Measurements from ENCODE around the gene DBF4.
A peak's percentile ranks its signal among the peaks of the same experiment; 100 is the strongest.
"Not testable (repeated sequence)": the region's sequence is repeated elsewhere in the genome, so short reads cannot be mapped to it uniquely, and the experiment has no call there.

DBF4 gene, protein sequence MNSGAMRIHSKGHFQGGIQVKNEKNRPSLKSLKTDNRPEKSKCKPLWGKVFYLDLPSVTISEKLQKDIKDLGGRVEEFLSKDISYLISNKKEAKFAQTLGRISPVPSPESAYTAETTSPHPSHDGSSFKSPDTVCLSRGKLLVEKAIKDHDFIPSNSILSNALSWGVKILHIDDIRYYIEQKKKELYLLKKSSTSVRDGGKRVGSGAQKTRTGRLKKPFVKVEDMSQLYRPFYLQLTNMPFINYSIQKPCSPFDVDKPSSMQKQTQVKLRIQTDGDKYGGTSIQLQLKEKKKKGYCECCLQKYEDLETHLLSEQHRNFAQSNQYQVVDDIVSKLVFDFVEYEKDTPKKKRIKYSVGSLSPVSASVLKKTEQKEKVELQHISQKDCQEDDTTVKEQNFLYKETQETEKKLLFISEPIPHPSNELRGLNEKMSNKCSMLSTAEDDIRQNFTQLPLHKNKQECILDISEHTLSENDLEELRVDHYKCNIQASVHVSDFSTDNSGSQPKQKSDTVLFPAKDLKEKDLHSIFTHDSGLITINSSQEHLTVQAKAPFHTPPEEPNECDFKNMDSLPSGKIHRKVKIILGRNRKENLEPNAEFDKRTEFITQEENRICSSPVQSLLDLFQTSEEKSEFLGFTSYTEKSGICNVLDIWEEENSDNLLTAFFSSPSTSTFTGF

GRCh38 chr7:87876040-87876868 lies at the start of gene DBF4, which contains the start of gene SLC25A40:
DBF4 (plus strand) TSS chr7:87876493; CDS start chr7:87876733, 240 bp downstream.
SLC25A40 (minus strand) TSS chr7:87876360; CDS start chr7:87858727, 17,633 bp downstream.
- peak; percentile 99 for DNase-seq (ENCODE audit: low spot score)

- not testable (repeated sequence) for DNase-seq (ENCODE audit: low spot score)
Observed at GRCh38 chr7:87828383-87828782, 47.9 kb upstream of the DBF4 start.

DNA sequence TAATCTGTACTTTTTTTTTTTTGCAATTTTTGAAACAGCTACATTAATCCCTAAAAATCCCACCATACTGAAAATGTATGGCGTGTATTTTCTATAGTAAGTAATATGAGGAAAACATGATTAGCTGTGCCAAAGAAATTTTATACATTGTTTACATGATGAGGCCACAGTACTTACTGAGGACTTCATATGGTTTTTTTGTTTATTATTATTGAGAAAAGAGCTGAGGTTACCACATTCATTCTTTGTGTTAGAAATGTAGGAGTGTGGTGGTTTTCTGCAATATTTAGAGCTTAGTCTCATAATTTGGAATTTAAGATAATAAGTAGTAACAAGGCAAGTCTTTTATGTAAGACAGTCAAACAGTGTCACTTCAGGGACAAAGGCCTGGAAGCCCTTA lies 45.2 kb upstream of the DBF4 start:
- no peak for DNase-seq (ENCODE audit: low spot score)

- no peak for DNase-seq (ENCODE audit: low spot score)
Observed at GRCh38 chr7:87833130-87833529, 43.2 kb upstream of the DBF4 start.

DNA sequence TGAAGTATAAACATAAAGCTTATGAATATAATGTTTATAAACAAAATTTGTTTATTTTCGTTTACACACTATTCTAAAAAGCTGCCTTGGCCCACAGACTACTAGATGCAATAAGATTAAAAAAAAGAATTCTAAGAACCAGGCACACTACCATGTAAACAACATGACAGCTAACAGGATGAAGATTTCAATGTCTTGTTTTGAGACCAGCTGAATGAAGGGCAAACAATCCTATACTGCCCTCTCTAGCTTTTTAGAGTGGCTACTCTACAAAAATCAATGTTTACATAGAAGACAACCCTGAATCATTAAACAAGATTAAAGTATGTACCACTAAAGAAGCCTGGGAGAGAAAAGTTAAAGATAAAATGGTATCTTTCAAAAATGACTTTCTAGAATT lies 38.7 kb upstream of the DBF4 start:
- DNase-seq (ENCODE audit: low spot score), result no peak

DNA sequence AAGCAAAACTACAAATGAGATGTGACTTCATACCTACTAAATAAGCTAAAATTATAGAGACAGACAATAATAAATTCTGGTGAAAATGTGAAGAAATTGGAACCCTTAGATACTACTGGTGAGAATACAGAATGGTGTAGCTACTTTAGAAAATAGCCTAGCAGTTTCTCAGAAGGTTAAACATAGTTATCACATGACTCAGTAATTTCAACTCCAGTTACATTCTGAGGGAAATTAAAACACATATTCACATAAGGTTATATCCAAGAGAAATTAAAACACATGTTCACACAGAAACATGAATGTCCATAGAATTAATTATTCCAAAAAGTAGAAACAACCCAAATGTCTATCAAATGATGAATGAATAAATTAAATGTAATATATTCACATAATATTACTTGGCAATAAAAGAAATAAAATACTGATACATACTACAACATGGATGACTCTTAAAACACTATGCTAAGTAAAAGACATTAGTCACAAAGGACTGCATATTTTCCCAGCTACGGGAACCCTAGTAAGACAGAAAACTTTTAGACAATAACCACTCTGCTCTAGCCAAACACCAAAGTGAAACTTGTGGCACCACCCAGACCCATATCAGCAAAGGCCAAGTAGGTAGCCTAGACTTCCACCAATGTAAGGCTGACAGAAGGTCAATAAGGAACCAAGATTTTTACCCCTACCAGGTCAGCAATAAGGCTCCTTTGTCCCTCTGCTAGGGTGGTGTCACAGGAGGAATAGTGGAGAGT lies 25.3 kb upstream of the DBF4 start:
- DNase-seq (ENCODE audit: low spot score), result no peak

- DNase-seq (ENCODE audit: low spot score), result no peak
Observed at GRCh38 chr7:87852306-87852705, 24.0 kb upstream of the DBF4 start.

DNA sequence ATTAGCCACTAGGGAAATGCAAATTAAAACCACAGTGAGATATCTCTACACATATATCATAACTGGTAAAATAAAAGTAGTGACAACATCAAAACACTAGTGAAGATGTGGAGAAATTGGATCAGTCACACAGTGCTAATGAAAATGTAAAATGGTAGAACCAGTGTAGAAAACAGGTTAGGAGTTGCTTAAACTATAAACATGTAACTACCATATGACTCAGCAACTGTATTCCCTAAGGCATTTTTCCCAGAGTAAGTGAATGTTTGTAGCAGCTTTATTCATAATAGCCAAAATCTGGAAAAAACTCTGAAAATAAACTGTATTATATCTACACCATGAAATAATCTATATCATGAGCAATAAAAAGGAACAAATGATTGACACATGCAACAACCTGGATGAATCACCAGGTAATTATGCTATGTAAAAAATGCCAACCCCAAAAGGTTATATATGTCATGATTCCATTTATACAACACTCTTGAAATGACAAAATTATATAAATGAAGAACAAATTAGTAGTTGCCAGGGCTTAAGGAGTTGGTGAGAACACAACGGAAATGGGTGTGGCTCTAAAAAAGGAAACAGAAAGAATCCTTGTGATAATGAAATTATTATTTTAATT lies 22.9 kb upstream of the DBF4 start:
- no peak for DNase-seq (ENCODE audit: low spot score)

DNA sequence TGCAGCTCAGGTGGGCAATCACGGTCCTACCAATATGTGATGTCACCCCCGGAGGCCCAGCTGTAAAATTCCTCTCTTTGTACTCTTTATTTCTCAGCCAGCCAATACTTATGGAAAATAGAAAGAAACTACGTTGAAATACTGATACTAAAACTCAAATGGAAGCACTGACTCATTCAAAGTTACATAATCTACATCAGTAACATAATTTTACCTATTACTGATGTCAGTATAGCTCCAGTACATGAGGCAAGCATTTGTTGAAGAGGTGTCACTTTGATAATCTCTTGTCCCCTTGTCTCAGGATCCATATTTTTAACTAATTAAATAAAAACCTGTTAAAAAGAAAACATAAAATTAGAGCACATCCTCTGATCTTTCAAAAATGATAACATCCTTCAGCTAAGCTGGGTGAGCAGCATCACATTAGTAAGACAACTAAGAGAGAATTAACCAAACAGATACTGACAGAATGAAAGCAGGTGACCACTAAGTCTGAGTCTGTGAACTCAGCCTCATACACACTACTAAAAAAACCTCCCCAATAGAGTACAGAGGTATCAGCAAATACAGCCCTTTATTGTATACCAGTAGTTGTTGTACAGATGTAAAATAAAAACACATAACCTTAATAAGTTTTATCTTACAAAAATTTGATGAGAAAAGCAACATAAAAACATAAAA lies 17.7 kb upstream of the DBF4 start:
- no peak for DNase-seq (ENCODE audit: low spot score)

- no peak for DNase-seq (ENCODE audit: low spot score)
Observed at GRCh38 chr7:87866089-87866488, 10.2 kb upstream of the DBF4 start.

DNA sequence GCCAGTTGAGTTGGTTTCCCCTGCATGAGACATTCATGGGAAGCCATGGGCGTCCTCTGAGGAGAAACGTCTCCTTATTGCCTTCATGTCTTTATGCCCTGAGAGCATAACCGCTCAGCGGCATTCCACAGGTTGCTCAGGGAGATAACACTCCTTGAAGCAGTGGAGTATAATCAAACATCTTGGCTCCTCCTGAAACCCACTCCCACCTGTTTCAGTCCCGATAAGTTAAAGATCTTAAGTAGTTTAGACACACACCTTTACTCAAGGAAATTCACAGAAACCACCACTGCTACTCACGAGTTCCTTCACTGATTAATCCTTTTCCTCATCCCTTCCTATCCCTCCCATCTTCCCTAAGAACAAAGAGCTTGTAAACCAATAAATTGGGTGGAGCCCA lies 9.8 kb upstream of the DBF4 start:
- DNase-seq (ENCODE audit: low spot score), result not testable (repeated sequence)

- DNase-seq (ENCODE audit: low spot score), result no peak
Observed at GRCh38 chr7:87870471-87870870, 5.8 kb upstream of the DBF4 start.

GRCh38 chr7:87872346-87872745 lies 3.9 kb upstream of the DBF4 start:
- DNase-seq (ENCODE audit: low spot score), result no peak

DNA sequence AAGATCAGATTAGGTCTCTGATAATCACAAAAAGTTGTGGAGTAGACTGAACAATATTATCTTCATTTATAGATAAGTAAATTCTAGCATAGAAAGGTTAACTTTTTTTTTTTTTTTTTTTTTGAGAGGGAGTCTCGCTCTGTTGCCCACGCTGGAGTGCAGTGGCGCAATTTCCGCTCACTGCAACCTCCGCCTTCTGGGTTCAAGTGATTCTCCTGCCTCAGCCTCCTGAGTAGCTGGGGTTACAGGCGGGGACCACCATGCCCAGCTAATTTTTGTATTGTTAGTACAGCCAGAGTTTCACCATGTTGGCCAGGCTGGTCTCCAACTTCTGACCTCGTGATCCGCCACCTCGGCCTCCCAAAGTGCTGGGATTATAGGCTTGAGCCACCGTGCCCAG lies 3.0 kb upstream of the DBF4 start:
- DNase-seq (ENCODE audit: low spot score), result not testable (repeated sequence)

- DNase-seq (ENCODE audit: low spot score), result no peak
Observed at GRCh38 chr7:87874066-87874465, 2.2 kb upstream of the DBF4 start.

DNA sequence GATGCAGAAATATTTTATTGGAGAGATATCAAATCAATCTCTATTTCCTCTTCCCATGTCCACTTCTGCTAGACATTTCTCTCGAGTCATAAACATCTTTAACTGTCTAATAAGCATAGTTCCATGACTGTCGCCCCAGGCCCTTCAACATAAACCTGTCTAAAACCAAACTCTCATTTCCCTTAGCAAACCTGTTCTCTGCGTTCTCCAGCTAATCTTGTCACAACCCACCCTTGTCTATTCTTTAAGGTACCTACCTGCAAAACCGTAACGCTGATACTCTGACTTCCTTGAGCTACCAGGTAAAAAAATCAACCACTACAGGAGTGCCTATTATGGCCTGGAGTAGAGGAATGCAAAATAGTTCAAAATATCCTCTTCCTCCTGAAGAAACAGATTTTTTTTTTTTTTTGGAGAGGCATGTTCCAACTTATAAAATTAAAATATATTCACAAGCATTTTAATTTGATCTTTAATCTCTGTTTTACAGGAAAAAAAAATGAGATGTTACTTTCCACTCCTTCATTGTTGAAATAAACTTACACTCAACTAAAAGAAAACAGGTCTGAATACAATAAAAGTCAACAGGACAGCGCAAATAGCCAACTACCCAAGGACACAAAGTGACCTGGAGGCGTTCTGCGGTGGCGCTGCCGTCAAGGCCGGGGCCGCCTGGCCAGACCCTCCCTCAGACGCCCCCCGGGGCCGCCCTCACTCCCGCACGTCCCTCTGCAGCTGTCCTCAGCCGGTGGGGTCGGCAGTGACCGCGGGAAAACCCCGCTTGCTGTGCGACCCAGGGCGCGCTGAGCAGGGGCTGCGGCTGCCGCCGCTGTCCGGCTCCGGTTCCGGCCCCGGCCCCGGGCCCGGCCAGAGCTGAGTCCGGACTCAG lies 898 bp upstream of the DBF4 start:
- DNase-seq (ENCODE audit: low spot score), result no peak

DNA sequence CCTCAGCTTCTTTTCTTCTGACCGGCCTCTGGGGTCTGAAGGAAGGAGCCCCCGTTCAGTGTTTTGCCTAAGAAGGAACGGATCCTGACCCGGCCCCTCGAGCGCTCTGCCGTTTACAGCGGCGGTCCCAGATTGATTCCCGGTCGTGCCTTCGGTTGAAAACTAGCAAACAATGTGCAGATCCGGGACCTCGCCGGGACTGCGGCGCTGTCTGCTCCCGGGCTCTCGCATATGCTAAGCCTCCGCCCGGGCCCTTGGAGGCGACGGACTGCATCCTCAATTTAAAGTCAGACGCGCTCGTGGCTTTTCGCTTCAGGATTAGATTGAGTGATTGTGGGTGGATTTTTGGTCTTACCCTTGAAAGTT lies 559 bp downstream of the DBF4 start:
- DNase-seq (ENCODE audit: low spot score), result peak; percentile 61

DNA sequence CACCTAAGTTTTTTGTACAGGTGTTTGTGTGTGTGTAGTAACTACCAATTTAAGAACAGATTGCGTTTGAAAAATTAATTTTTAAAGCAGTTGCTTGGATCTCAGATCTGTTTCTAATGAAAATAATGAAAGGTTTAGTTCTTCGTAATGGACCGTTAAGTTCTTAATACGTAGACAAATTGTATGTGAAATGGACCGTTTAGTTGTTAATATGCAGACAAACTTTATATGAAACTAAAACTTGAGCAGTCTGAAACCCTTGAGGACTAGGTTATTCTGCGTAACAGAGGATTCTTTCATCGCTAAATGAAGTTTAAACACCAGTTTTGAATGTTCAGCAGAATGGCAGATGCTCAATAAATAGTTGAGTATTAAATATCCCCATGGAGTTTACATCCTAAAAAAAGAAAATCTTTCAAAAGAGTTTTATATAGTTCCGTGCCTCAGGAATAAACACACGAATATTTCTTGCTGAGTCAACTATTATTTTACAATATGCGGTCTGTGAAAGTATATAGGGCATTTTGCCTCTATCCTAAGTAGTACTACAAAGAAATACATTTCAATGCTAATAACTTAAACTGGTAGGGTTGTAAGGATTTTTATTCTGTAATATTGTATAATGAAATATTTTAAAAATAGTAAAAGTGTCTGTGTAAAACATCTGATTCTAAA lies 1.2 kb downstream of the DBF4 start:
- no peak for DNase-seq (ENCODE audit: low spot score)

DNA sequence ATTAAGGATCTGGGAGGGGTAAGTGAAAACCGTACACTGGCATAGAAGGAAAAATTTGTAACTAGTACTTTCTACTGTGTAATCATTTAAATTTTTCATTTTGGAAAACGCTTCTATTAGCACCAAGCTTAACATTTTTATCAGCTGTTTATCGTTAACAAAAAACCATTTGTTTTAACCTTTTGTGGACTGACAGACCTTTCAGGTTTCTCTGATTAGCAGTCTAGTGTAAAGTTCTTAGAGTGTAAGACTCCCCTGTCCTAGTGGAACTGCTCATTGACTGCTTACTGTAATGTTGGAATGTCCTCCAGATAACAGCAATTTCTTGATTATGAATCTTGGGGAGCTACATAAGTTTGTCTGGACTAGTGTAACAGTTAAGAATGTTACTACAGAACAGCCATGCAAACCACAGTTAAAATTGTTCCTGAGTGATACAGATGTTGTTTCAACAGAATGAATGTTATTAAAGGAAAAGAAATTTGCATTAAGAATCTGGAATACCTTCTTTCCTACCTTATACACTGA lies 2.0 kb downstream of the DBF4 start:
- DNase-seq (ENCODE audit: low spot score), result no peak

Data from LoVo (cell line).